Right lung (tissue), 5 donors: Measurements from ENCODE around the gene LYRM4. TPM values are rescaled to one million over a fixed set of nuclear protein-coding genes. Genes with fewer than 3 reads are reported as not detected.

Experiments
- DNase-seq, 2 donors: peaks; one replicate each; pipeline ENCODE4 v3.0.0-alpha.2; 2013
- polyA plus RNA-seq, 5 donors: library from polyadenylated mRNA; unstranded; fragments of 120-200 nt; gene quantifications; one replicate each; pipeline versions ENCODE4 v1.2.1 to v1.2.3, GENCODE V29; 2013; ENCODE audit warnings: inconsistent platforms in 1 of 5, low replicate concordance in 1 of 5; ENCODE audit not compliant: insufficient read length in 5 of 5, insufficient read depth in 1 of 5

The LYRM4 gene
- polyA plus RNA-seq, 5 donors: 39.6 to 50.6 (median 46.9) TPM

DNA sequence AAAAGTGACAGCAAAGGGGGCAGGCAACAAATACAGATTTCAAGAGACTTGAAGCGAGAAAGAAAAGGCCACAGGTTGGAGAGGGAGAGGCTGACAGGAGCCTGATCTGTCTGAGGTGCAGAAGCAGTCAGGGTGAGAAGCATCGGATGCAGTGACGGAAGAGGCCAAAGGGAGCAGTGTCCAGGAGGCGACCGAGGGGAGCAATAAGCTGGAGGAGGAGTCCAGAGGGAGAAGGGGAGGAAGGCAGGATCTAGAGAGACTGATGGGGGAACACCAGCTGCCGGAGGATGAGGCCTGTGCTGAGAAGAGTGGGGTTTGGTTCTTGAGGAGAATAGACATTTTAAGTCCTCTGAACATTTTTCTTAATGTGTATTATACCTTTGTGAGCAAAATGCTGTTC is 24.3 kb upstream of the LYRM4 start:
- DNase-seq: no peak

DNA sequence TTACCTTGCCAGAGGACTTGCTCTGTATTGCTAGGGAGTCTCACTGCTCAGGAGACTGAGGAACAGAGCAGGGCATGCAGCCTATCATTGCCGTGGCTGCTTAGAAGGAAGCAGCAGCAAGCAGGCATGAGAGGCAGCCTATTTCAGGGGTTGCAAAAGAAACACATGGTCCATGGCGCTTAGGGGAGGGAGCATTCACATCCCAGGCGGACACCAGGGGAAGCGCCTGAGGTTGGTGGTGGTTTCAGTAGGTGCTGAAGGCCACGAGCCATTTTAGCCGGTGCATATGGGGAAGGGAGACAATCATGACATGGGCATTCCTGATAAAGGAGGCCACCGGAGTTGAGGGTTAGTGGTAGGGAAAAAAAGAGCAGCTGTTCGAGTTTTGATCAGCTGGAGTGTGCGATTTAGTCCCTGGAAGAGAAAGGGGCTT is 21.5 kb upstream of the LYRM4 start:
- no peak for DNase-seq

DNA sequence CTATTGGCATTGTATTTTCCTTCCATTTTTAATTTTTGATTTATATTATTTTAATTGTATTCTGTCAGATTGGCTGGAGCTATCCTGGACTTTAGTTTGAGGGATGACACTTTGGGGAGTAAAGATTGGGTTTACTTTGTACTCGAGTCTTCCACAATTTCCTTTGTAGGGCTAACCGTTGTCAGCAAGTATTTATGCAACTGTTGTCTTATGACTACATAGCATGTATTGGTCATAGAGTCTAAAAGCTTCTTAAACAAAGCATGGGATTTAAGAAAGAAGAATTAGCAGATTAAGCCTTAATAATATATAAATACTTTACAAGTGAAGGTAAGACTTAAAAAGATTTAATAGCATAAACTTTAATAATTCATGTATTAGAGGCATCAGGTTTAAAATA is 20.2 kb upstream of the LYRM4 start:
- DNase-seq: no peak

DNA sequence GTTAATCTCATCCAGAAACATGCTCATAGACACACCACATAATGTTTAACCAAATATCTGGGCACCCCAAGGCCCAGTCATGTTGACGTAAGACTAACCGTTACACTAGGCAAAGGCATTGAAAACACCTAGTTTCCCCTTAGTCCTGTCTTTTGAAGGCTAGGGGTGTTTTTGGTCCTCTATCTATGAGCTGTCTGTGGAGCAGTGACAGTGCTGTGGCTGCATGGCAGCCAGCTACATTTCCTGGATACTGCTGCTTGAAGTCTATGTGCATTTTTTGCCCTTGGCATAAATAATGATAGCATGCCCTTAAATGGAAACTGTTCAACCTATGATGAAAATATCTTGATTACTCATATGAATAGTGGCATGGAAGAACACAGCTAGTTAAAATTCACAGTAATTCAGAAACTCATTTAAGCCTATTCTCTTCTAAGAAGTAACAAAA is 19.2 kb upstream of the LYRM4 start:
- DNase-seq: no peak

GRCh38 chr6:5278565-5279120 is 17.9 kb upstream of the LYRM4 start:
- DNase-seq: no peak

DNA sequence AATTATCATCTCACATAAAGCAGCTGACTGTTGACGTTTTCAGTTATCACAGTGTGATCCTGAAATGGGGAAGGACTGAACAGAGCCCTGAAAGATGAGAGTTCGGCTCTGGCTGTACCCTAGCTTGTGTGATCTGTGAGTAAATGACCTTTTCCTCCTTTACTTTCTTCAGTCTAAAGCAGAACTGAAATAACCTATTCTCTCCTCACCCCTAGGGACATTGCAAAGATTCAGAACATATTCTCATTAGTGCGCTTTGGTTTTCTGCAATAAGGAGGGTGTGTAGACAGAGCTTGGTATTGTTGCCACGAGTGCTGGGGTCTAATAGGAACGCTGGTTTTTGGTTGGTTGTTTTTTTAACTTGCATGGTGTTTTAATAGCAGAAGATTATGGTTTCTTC is 17.3 kb upstream of the LYRM4 start:
- DNase-seq: no peak

DNA sequence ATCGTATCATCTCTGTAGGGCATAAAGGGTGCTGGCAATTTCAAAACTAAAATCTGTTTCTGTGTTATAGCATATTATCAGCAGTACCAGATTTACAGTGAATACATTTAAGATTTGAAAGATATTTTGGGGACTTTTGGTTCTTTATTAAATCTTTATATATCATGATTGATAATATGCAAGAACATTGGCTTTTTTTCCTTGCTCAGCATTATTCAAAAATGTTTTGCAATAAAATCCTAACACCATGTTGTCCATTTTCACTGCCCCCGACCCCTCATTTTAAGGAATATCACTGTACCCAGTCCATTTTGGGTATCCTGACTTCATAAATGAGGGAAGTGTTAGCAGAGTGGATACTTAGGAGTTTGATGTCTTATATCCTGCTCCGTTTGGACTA is 16.8 kb upstream of the LYRM4 start:
- no peak for DNase-seq

DNA sequence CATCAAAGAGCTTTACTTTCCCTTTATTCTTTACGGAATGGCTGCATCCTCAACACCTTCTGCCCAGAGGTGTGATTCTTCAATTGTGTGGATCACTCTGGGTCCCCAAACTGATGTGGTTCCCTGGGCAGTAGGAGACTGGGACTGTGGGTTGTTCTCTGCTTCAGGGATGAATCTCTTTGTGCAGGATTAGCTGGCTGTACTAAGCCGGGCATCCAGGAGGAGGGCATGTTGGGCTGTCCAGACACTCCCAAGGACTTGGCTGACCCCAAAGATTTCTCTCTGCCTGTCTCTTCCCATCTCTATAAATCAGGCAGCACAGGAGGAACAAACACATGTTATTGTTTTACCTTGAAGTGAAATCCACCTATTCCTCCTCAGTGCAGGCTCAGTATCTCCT is 15.8 kb upstream of the LYRM4 start:
- no peak for DNase-seq

- no peak for DNase-seq
Observed at GRCh38 chr6:5275497-5275896, 14.7 kb upstream of the LYRM4 start.

- no peak for DNase-seq
Observed at GRCh38 chr6:5274231-5274630, 13.5 kb upstream of the LYRM4 start.

DNA sequence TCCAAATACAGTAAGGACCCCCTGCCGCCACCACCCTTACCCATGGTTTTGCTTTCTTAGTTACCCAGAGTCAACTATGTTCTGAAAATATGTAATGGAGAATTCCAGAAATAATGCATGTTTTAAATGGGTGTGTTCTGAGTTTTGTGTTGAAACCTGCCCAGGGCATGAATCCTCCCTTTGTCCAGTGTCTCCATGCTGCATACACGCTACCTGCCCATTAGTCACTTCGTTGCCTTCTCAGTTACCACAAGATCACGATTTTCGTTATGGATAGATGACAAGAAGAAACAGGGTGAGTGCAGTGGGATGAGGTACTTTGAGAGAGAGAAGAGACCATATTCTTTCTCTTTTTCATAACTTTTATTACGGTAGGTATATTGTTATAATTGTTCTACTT is 11.2 kb upstream of the LYRM4 start:
- no peak for DNase-seq

DNA sequence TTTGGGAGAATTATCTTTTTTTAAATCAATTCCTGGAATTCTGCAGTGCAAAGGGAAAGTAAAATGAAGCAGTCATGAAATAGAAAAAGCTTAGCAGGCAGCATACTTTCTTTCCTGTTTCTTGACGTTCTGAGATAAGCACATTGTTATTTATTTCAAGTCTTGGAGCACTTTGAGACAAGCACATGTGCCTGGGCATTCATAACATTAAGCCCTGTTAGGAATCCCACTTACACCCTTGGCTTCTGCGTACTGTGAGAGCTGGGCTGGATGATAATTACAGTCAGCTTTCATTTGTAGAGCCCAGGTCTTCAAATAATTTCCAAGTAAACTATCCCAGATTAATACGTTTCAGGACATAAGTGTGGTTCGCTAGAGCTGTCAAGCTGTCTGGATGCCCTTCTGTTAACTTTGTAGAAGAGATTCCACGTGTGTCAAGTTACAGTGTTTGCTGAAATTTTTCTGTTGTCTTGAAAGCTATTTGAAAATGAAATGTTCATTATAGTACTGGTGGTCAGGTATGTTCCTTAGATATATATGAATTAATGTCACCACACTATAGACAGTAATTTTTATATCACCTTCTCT is 9.4 kb upstream of the LYRM4 start:
- DNase-seq: no peak

GRCh38 chr6:5266423-5266822 is 5.7 kb upstream of the LYRM4 start:
- no peak for DNase-seq

DNA sequence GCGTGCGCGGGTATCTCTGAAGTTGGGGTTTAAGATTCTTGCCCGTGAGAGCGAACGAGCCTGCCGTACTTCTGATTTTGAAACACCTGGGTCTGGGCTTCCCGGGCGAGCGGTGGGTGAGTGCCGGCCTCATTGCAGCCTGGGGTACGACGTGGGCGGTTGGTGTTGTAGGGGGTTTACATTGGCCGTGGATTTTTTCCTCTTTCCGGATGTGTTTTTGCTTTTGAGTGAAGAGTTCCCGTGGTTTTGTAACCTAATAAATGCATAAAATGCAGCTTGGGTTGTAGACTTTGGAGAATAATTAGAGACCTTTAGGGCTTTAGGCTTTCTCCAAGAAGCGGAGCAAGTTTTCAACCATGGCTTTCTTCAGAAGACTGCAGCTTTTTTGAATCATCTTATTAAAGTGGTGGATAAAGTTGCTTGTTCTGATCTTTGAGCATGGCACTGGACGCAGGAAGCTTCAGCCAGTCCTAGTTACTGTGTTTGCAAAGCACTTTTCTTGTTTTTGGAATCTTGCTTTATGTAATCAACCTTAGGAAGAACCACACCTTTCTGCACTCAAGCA is 877 bp upstream of the LYRM4 start:
- no peak for DNase-seq

DNA sequence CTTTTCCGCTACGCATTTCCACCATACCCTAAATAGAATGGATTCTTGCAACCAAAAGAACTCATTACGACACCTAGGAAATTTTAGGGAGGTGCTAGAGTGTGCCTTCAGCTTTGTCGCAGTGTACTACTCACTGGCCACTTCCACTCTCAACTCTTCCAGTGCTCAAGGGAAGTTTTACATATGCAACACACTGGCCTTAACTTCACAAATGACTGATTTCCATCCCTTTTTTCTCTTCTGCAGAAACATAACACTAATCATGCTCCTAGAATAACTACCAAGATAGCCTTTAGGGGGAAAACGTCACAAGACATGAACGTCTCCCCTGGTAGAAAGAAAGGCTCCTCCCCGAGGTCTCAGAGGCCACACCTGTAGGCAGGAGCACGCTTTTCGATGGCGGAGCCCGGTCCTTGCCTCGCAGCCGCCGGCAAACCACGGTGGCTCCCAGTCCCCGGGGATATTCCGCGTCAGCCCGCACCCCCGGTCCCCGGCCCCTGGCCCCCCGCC is 584 bp downstream of the LYRM4 start:
- peak; percentile 12 to 20 for DNase-seq

- no peak for DNase-seq
Observed at GRCh38 chr6:5259428-5259827, 1.3 kb downstream of the LYRM4 start.

DNA sequence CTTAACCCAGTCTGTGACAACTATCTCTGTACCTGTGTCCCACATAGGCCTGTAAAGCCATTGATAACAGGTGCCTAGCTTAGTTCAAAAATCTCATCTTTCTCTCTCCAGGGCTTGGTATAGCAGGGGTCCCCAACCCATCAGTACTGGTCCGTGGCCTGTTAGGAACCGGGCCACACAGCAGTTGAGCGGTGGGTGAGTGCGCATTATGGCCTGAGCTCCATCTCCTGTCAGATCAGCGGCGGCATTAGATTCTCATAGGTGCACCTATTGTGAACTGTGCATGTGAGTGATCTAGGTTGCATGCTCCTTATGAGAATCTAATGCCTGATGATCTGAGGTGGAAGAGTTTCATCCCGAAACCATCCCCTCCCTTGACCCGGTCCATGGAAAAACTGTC is 3.4 kb downstream of the LYRM4 start:
- no peak for DNase-seq

DNA sequence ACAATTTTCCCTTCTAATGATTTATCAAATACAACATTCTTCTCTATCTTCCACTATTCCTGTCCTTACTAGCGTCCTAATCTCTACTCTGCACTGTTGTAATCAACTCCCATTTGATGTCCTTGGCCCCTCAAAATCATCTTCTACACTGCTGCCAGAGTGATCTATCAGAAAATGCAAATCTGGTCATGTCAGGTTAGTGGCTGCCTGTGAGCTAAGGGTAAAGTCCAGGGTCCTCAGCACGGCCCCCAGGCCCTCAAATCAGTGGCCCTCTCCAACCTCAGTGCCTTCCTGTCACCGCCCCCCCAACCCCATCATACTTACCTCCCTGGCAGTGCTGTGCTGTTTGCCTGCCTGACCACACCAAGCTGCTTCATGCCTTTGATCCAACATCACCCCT is 3.8 kb downstream of the LYRM4 start:
- DNase-seq: no peak

GRCh38 chr6:5250911-5251310 is 9.8 kb downstream of the LYRM4 start:
- no peak for DNase-seq

GRCh38 chr6:5250451-5250850 is 10.3 kb downstream of the LYRM4 start:
- DNase-seq: no peak

DNA sequence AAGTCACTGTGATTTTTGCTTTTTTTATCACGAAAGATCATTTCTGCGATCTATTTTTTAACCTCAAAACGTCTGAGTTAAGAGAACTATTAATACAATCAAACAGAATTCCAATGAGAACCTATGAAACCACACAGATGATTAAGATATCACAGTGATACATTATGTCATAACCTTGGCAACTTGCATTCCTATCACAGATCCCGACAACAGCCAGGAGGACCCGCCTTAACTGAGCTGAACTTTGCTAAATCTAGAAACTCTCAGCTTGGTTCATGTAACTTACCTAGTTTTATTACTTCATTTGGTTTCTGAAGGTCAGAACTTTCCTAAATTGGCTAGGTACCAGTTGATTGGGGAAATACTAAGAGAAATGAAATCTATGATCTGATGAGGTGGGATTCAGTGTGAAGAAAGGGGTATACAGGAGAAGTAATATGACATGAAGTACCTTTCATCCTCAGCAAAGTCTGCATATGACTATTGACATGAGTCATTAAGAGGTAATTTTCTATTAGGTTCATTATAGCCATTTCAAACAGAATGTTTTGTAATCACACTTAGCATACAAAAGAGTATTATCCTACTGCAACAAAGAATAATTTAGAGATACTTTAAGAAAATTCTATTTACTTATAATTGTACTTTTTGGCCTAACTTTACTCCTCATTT is 11.2 kb downstream of the LYRM4 start:
- DNase-seq: no peak

GRCh38 chr6:5248302-5249098 is 12.2 kb downstream of the LYRM4 start:
- no peak for DNase-seq
